Lung (tissue), 12 donors: ENCODE results near the gene HIPK2. TPM values are rescaled to one million over a fixed set of nuclear protein-coding genes. Genes with fewer than 3 reads are reported as not detected.

Source experiments
- ATAC-seq: fragments of 200-7000 bp; cut with Tn5 transposase; one replicate; pipeline ENCODE4 v1.9.1; 2020; ENCODE audit warnings: moderate number of reproducible peaks; ENCODE audit not compliant: insufficient read depth, low FRiP score
- DNase-seq, 3 donors: peaks; one replicate each; pipeline ENCODE4 v3.0.0-alpha.2; 2013 to 2017
- H3K27ac ChIP-seq, 2 donors: one replicate each; pipeline ENCODE4 v1.5.1; 2013; ENCODE audit warnings: mild to moderate bottlenecking in 2 of 2, moderate library complexity in 2 of 2, control low read depth in 1 of 2, inconsistent platforms in 1 of 2, low read depth in 1 of 2, low read length in 1 of 2
- H3K27me3 ChIP-seq, 3 donors: one replicate each; pipeline ENCODE4 v1.5.1; 2013; ENCODE audit warnings: low read length in 2 of 3; ENCODE audit not compliant: control insufficient read depth in 3 of 3, insufficient read depth in 3 of 3
- H3K36me3 ChIP-seq, 4 donors: one replicate each; pipeline ENCODE4 v1.5.1; 2013; ENCODE audit warnings: low read length in 4 of 4, mild to moderate bottlenecking in 1 of 4, moderate library complexity in 1 of 4; ENCODE audit not compliant: control insufficient read depth in 4 of 4, insufficient read depth in 4 of 4
- H3K4me1 ChIP-seq, 5 donors: one replicate each; pipeline ENCODE4 v1.5.1; 2013; ENCODE audit warnings: low read length in 5 of 5, mild to moderate bottlenecking in 2 of 5, moderate library complexity in 1 of 5; ENCODE audit not compliant: control insufficient read depth in 5 of 5, insufficient read depth in 5 of 5
- H3K4me3 ChIP-seq: one replicate; pipeline ENCODE4 v1.5.1; 2013; ENCODE audit warnings: mild to moderate bottlenecking, control low read depth, moderate library complexity
- H3K9ac ChIP-seq, 2 donors: one replicate each; pipeline ENCODE4 v1.5.1; 2013; ENCODE audit warnings: low read length in 2 of 2, control low read depth in 1 of 2; ENCODE audit not compliant: insufficient read depth in 1 of 2
- H3K9me3 ChIP-seq, 4 donors: one replicate each; pipeline ENCODE4 v1.5.1; 2013; ENCODE audit warnings: low read length in 3 of 4, mild to moderate bottlenecking in 1 of 4, moderate library complexity in 1 of 4; ENCODE audit not compliant: control insufficient read depth in 4 of 4, insufficient read depth in 3 of 4
- WGBS, 2 donors: extraction: QIAGEN DNeasy Blood & Tissue Kit; methylation state at CpG; one replicate each; pipeline ENCODE4 v1.1.7; 2013; 5-methylcytosine and 5-hydroxymethylcytosine counted together
- polyA plus RNA-seq, 2 donors: library from polyadenylated mRNA; stranded (reverse); fragments of 200-250 nt; gene quantifications; one replicate each; pipeline ENCODE4 v1.2.1, GENCODE V29; 2013
- total RNA-seq, 2 donors: library from RNA; depleted of rRNA in 1 of 2; stranded (reverse); fragments of >200 nt in 1 of 2; gene quantifications; one replicate each; pipeline ENCODE4 v1.2.1, GENCODE V29; 2014 to 2021
- TF ChIP-seq, protein P1 (sequence below): IDR thresholded peaks from 2 replicates; pipeline ENCODE4 v1.5.1; 2012; ENCODE audit warnings: mild to moderate bottlenecking; ENCODE audit errors: control extremely low read depth, extremely low read depth
- donor health status: control.
- donor health status: control.
- donor health status: Bipolar disorder and iron deficiency.
- donor health status: healthy.
- donor health status: DM: yes; HTN: yes; CAD: no.

HIPK2 gene
- total and polyA plus RNA-seq, 4 donors: 8.7 to 65.1 (median 18.3) TPM

DNA sequence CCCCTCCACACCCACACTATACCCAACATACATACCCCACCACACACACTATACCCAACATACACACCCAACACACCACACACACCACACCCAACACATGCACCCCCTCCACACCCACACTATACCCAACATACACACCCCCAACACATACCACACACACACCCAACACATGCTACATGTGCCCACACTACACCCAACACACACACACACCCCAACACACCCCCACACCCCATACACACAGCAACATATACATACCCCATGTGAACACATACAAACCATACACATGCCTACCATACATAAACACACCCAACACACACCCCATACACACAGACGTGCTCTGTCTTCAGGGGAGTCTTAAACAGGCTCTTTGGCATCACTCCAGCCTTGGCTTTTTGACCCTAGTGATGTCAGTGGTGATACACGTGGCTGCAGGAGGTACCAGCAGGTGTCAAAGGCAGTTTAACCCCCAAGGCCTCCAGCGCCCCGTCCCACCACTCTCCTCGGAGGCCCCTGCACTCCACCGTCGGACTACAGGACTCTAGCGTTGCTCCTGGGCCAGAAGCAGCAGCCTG is 73.4 kb downstream of the HIPK2 start:
- H3K36me3 ChIP-seq: peaks cover 3 to 29% (median 8%) of the 10 kb centered on the region in 4 donors
- no peaks in the 10 kb centered on the region for H3K27me3 ChIP-seq
- H3K9ac ChIP-seq: no peak overlapping the region
- H3K9me3 ChIP-seq: peaks cover 0 to 2% (median 0%) of the 10 kb centered on the region in 4 donors
- ATAC-seq (no peak), DNase-seq (no peak)
- peaks cover 5 to 34% (median 22%) of the 10 kb centered on the region in 5 donors for H3K4me1 ChIP-seq
- H3K4me3 ChIP-seq: no peak overlapping the region
- H3K27ac ChIP-seq: peak overlapping the region; percentile 52 to 83
- WGBS, 2 donors: 85 to 88% methylated on average over 8 of the region's 8 CpGs
- TF ChIP-seq, protein P1, sequence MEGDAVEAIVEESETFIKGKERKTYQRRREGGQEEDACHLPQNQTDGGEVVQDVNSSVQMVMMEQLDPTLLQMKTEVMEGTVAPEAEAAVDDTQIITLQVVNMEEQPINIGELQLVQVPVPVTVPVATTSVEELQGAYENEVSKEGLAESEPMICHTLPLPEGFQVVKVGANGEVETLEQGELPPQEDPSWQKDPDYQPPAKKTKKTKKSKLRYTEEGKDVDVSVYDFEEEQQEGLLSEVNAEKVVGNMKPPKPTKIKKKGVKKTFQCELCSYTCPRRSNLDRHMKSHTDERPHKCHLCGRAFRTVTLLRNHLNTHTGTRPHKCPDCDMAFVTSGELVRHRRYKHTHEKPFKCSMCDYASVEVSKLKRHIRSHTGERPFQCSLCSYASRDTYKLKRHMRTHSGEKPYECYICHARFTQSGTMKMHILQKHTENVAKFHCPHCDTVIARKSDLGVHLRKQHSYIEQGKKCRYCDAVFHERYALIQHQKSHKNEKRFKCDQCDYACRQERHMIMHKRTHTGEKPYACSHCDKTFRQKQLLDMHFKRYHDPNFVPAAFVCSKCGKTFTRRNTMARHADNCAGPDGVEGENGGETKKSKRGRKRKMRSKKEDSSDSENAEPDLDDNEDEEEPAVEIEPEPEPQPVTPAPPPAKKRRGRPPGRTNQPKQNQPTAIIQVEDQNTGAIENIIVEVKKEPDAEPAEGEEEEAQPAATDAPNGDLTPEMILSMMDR: no peak

DNA sequence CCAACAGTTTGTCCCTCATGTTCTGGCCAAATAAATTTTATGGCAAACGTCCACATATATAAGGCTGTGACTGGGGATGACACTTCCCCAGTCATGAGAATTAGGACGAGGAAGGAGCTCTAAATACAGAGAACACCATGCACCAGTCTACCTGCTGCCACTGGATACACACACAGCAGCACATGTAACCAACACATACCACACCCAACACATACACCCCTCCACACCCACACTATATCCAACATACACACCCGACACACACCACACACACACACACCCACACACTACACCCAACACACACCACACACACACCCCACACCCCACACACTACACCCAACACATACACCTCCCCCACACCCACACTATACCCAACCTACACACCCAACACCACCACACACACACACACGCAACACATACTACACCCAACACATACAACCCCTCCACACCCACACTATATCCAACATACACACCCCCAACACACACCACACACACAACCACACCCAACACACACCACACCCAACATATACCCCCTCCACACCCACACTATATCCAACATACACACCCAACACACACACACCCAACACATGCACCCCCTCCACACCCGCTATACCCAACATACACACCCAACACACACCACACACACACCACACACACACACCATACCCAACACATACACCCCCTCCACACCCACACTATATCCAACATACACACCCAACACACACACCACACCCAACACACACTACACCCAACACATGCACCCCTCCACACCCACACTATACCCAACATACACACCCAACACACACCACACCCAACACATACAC is 74.1 kb downstream of the HIPK2 start:
- H3K4me1 ChIP-seq: peaks cover 5 to 36% (median 22%) of the 10 kb centered on the region in 5 donors
- 73 to 78% methylated on average over 5 of the region's 5 CpGs for WGBS, 2 donors
- H3K4me3 ChIP-seq: no peak overlapping the region
- ATAC-seq (no peak), DNase-seq (no peak)
- H3K27ac ChIP-seq: peak overlapping the region; percentile 52 to 83
- H3K9me3 ChIP-seq: peaks cover 0 to 2% (median 0%) of the 10 kb centered on the region in 4 donors
- peaks cover 3 to 33% (median 8%) of the 10 kb centered on the region in 4 donors for H3K36me3 ChIP-seq
- H3K27me3 ChIP-seq: no peaks in the 10 kb centered on the region
- no peak overlapping the region for H3K9ac ChIP-seq
- TF ChIP-seq, protein P1: no peak

DNA sequence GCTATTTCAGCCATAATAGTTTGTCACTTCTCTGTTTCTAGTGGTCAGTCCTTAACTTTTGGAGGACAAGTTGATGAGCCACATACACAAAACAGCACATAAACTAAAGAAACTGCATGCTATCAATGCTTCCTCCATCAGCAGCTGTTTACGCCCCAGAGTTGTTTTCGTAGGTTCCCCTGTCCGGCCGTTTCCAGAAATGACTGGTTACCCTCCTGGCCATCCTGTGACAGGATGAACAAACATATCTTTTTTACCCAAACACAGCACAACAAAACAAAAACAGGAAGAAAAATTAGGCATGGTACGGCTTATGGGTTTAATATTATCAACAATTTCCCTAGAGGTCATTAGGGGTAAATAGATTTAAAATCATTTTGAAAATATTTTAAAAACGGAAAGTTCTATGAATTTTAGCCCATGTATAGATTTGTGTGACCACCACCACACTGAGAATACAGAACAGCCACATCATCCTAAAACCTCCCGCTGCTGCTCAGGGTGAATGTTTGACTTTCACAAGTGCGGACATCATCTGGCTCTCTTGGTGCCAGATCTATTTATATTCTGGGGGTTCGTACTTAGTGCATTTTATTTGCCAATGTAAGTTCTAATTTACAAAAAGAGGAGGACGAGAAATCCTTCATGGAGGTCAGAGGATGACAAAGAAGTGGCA is 74.8 kb downstream of the HIPK2 start:
- peak in 2 of 3 donors; percentile 53 to 68 for DNase-seq
- TF ChIP-seq, protein P1: no peak
- WGBS, 2 donors: 57 to 68% methylated on average over 10 of the region's 10 CpGs
- Histone ChIP-seq H3K36me3 (peaks cover 0 to 33% (median 10%) of the 10 kb centered on the region in 4 donors), H3K27ac (peak overlapping the region; percentile 53 to 83), H3K9me3 (peaks cover 0 to 2% (median 0%) of the 10 kb centered on the region in 4 donors), H3K4me1 (peaks cover 5 to 36% (median 22%) of the 10 kb centered on the region in 5 donors), H3K9ac (no peak overlapping the region), H3K27me3 (no peaks in the 10 kb centered on the region), H3K4me3 (no peak overlapping the region)
- ATAC-seq: no peak
